Measurements from ENCODE around the gene SMIM41.

DNA sequence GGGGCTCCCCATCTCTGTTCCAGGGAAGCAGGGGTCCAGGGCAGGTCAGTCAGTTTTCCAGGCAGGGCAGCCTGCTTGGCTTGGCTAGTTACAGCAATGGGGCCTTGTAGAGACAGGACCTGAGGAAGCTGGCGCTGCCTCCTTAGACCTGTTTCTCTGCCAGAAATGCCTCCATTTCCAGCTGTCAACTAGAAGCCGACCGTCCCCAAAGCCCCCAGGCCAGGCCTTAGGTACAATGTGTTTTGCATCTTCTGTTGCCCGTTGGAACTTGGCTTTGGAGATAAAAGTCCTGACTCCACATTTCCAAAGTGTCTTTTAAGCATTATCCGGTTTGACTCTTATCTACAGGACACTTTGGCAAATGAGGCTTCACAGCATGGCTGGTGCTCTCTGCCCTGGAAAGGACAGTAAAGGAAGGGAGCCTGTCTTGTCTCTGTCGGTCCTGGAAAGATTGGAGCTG is 69.7 kb downstream of the SMIM41 start:
- TF ChIP-seq GATA2 (IDR thresholded peaks at IDR 0.05; ENCODE audit: low read depth, low read length), result no peak
- no peak for TF ChIP-seq GATA3 (IDR thresholded peaks at IDR 0.05; ENCODE audit: low read depth, low read length)
